K562 (cell line): Measurements from ENCODE around the gene HES3. TPM values are rescaled to one million over a fixed set of nuclear protein-coding genes. Genes with fewer than 3 reads are reported as not detected.
A peak's percentile ranks its signal among the peaks of the same experiment; 100 is the strongest.

Experiments
- ATAC-seq: fragments of 200-7000 bp; cut with Tn5 transposase; 3 replicates; pipeline ENCODE4 v1.9.1; 2020; ENCODE audit warnings: moderate library complexity
- BruUV-seq: library from RNA; stranded (reverse); fragments of 400-500 nt; replicated peaks from 2 replicates; lab custom pipeline; 2021; lab: Mats Ljungman, UMichigan
- CTCF ChIA-PET: fragments of 300-600 bp; formaldehyde crosslinking; extraction: SDS; loops from one replicate; lab custom pipeline; 2021; ENCODE audit warnings: low intra/inter-chr PET ratio; lab: Yijun Ruan, JAX
- POLR2A ChIA-PET: fragments of 300-600, 350-650 bp; sonication (Branson Sonifier 250); formaldehyde crosslinking; extraction: SDS; loops from one replicate; lab custom pipeline; 2021; ENCODE audit warnings: antibody characterized with exemption, inconsistent platforms; lab: Yijun Ruan, JAX
- DNase-seq, 4 experiments: peaks; one replicate each; pipeline versions ENCODE4 v3.0.0 to v3.0.0-alpha.2; 2011 to 2018; ENCODE audit warnings: low spot score in 3 of 4, mixed read lengths in 3 of 4; ENCODE audit errors: extremely low read depth in 1 of 4
- FAIRE-seq: peaks from 2 replicates; lab custom pipeline; 2011; peaks lifted over from hg19 to GRCh38; lab: Jason Lieb, UNC
- H2AFZ ChIP-seq: 2 replicates; pipeline ENCODE4 v1.6.0; 2011; ENCODE audit warnings: low read depth, low read length, control low read depth, inconsistent platforms
- H3K27ac ChIP-seq: fragments of 200-600 bp; 3 replicates; pipeline ENCODE4 v1.8.0; 2011; ENCODE audit warnings: low read depth, mild to moderate bottlenecking, control low read depth, inconsistent platforms, low read length, moderate library complexity, mixed read lengths; ENCODE audit errors: extremely low read depth
- H3K27me3 ChIP-seq, 2 experiments: fragments of 300-600 bp in 1 of 2; 2 replicates in 1 of 2; 3 replicates in 1 of 2; pipeline versions ENCODE4 v1.6.0 to v1.8.0; 2011; ENCODE audit warnings: inconsistent platforms in 2 of 2, low read length in 2 of 2, mild to moderate bottlenecking in 1 of 2, mixed read lengths in 1 of 2, moderate library complexity in 1 of 2; ENCODE audit not compliant: control insufficient read depth in 2 of 2, insufficient read depth in 2 of 2
- H3K36me3 ChIP-seq: fragments of 300-600 bp; 3 replicates; pipeline ENCODE4 v1.8.0; 2011; ENCODE audit warnings: mild to moderate bottlenecking, low read length, inconsistent platforms; ENCODE audit not compliant: control insufficient read depth, insufficient read depth
- H3K4me1 ChIP-seq, 2 experiments: fragments of 200-600 bp in 1 of 2; replicated peaks in 1 of 2; 2 replicates in 1 of 2; 3 replicates in 1 of 2; pipeline versions ENCODE4 v1.5.1 to v1.8.0; 2011; ENCODE audit warnings: inconsistent platforms in 2 of 2, low read length in 2 of 2, mild to moderate bottlenecking in 1 of 2, mixed read lengths in 1 of 2, moderate library complexity in 1 of 2; ENCODE audit not compliant: control insufficient read depth in 2 of 2, insufficient read depth in 2 of 2
- H3K4me2 ChIP-seq: 2 replicates; pipeline ENCODE4 v1.6.1; 2011; ENCODE audit warnings: low read length, control low read depth, inconsistent platforms, mixed read lengths; ENCODE audit not compliant: insufficient read depth
- H3K4me3 ChIP-seq: fragments of 200-600 bp; sonication (generic), shearing (Covaris generic); 2 replicates; pipeline ENCODE4 v1.5.1; 2016; ENCODE audit warnings: control low read depth, inconsistent platforms
- H3K79me2 ChIP-seq: fragments of 200-600 bp; 3 replicates; pipeline ENCODE4 v1.8.0; 2011; ENCODE audit warnings: low read length, inconsistent platforms; ENCODE audit not compliant: control insufficient read depth, insufficient read depth
- H3K9ac ChIP-seq, 2 experiments: 2 replicates each; pipeline versions ENCODE4 v1.6.0 to v1.6.1; 2011; ENCODE audit warnings: low read depth in 2 of 2, low read length in 2 of 2, control low read depth in 1 of 2, inconsistent platforms in 1 of 2, mild to moderate bottlenecking in 1 of 2, mixed read lengths in 1 of 2; ENCODE audit not compliant: insufficient read depth in 1 of 2
- H3K9me1 ChIP-seq: one replicate; pipeline ENCODE4 v1.6.0; 2011; ENCODE audit warnings: inconsistent platforms, mild to moderate bottlenecking, low read length, moderate library complexity; ENCODE audit not compliant: control insufficient read depth, insufficient read depth
- H3K9me3 ChIP-seq: replicated peaks from 2 replicates; pipeline ENCODE4 v1.5.1; 2011; ENCODE audit warnings: low read depth, low read length, inconsistent platforms; ENCODE audit not compliant: control insufficient read depth, insufficient read depth
- H4K20me1 ChIP-seq: replicated peaks from 2 replicates; pipeline ENCODE4 v1.6.1; 2011; ENCODE audit warnings: low read length, inconsistent platforms, mixed read lengths; ENCODE audit not compliant: control insufficient read depth, insufficient read depth
- CCNT2 ChIP-seq: IDR thresholded peaks from 2 replicates; pipeline ENCODE4 v1.6.1; 2011; ENCODE audit warnings: borderline replicate concordance, low read depth, mild to moderate bottlenecking, moderate library complexity, mixed read lengths, low read length; ENCODE audit not compliant: insufficient read length; ENCODE audit errors: extremely low read depth
- E2F5 ChIP-seq: sonication (generic); formaldehyde crosslinking; IDR thresholded peaks from 2 replicates; pipeline ENCODE4 v1.8.0; 2022; ENCODE audit warnings: mild to moderate bottlenecking, missing genetic modification reagents
- ESRRA ChIP-seq: fragments of 450-650 bp; IDR thresholded peaks from 2 replicates; pipeline ENCODE4 v1.6.1; 2014; ENCODE audit warnings: low read depth, mild to moderate bottlenecking, moderate library complexity, borderline replicate concordance
- FIP1L1 ChIP-seq: fragments of 200-400 bp; formaldehyde crosslinking; IDR thresholded peaks from 2 replicates; pipeline ENCODE4 v1.6.1; 2018; ENCODE audit warnings: mild to moderate bottlenecking, low read depth, low read length; ENCODE audit not compliant: poor library complexity, severe bottlenecking
- FOXK1 ChIP-seq: sonication (generic); formaldehyde crosslinking; IDR thresholded peaks from 2 replicates; pipeline ENCODE4 v1.8.0; 2022; ENCODE audit warnings: missing genetic modification reagents, mild to moderate bottlenecking, borderline replicate concordance
- HDGF ChIP-seq: fragments of 450-650 bp; IDR thresholded peaks from 2 replicates; pipeline ENCODE4 v1.6.1; 2016
- KAT8 ChIP-seq: fragments of 450-650 bp; IDR thresholded peaks from 2 replicates; pipeline ENCODE4 v1.6.1; 2016; ENCODE audit warnings: low read depth, mild to moderate bottlenecking
- KLF13 ChIP-seq: fragments of 450-650 bp; IDR thresholded peaks from 2 replicates; pipeline ENCODE4 v1.6.1; 2016; ENCODE audit warnings: missing genetic modification characterization, low read depth, mild to moderate bottlenecking, missing compliant biosample characterization, moderate library complexity, borderline replicate concordance
- NFE2 ChIP-seq: IDR thresholded peaks from 2 replicates; pipeline ENCODE4 v1.6.1; 2014; ENCODE audit warnings: antibody characterized with exemption, low read depth
- PHF8 ChIP-seq: fragments of 200-600 bp; sonication (generic); IDR thresholded peaks from 2 replicates; pipeline ENCODE4 v1.6.1; 2012; ENCODE audit warnings: mixed run types, mild to moderate bottlenecking, inconsistent platforms, low read length, moderate library complexity, borderline replicate concordance
- SMARCA4 ChIP-seq: fragments of 450-650 bp; IDR thresholded peaks from 2 replicates; pipeline ENCODE4 v1.6.1; 2016
- TCF3 ChIP-seq: sonication (generic); formaldehyde crosslinking; IDR thresholded peaks from 2 replicates; pipeline ENCODE4 v1.4.0; 2020; ENCODE audit warnings: mild to moderate bottlenecking, missing genetic modification reagents
- THAP12 ChIP-seq: fragments of 250-450 bp; sonication (Bioruptor Pico); IDR thresholded peaks from 2 replicates; pipeline ENCODE4 v1.9.0; 2021; ENCODE audit warnings: mild to moderate bottlenecking, inconsistent platforms
- ZNF398 ChIP-seq: fragments of 250-450 bp; sonication (Bioruptor Pico); IDR thresholded peaks from 2 replicates; pipeline ENCODE4 v1.8.0; 2021; ENCODE audit warnings: moderate library complexity, mild to moderate bottlenecking, inconsistent platforms
- ZNF696 ChIP-seq: fragments of 250-450 bp; sonication (Bioruptor Pico); conservative IDR thresholded peaks from 2 replicates; pipeline ENCODE4 v1.4.0; 2020; ENCODE audit warnings: mild to moderate bottlenecking, moderate library complexity
- ZNF79 ChIP-seq: fragments of 250-450 bp; sonication (Bioruptor Pico); IDR thresholded peaks from 2 replicates; pipeline ENCODE4 v1.4.0; 2020; ENCODE audit warnings: low read depth, mild to moderate bottlenecking, moderate library complexity
- WGBS: fragments of 100-300 bp; shearing (Covaris generic); methylation state at CpG from one replicate; pipeline ENCODE4 v1.1.6; 2016; ENCODE audit warnings: low coverage, mixed read lengths; ENCODE audit not compliant: insufficient coverage; ENCODE audit errors: missing lambda C conversion rate; 5-methylcytosine and 5-hydroxymethylcytosine counted together
- in situ Hi-C: fragments of 300-500 bp; cut with MboI; formaldehyde crosslinking; loops from 4 replicates; pipeline ENCODE4 v1.15.0; 2018; ENCODE audit warnings: inconsistent platforms, mixed read lengths
- intact Hi-C: fragments of 100-400 bp; cut with micrococcal nuclease; formaldehyde crosslinking; loops from 2 replicates; pipeline ENCODE4 v1.14.2; 2022
- polyA plus RNA-seq, 8 experiments: library from polyadenylated mRNA; depleted of rRNA in 4 of 8; stranded (reverse) in 5 of 8; unstranded in 3 of 8; fragments of >200 nt; fragmentation: Nextera tagmentation in 2 of 8; fragmentation: Illumina TruSeq in 1 of 8; extraction: Ambion mirVana in 2 of 8; extraction: Trizol in 1 of 8; gene quantifications; 2 replicates each; pipeline versions ENCODE4 v1.2.1 to v1.2.3, GENCODE V29; 2011 to 2014; ENCODE audit warnings: inconsistent platforms in 1 of 8, missing spikeins in 1 of 8
- total RNA-seq, 7 experiments: library from RNA; depleted of rRNA in 6 of 7; stranded (reverse); fragments of >200 nt in 6 of 7; fragmentation: Illumina TruSeq in 2 of 7; extraction: Trizol in 2 of 7; gene quantifications; 2 replicates each; pipeline versions ENCODE4 v1.2.1 to v1.2.3, GENCODE V29; 2011 to 2021; ENCODE audit warnings: low replicate concordance in 1 of 7

HES3 gene
- total and polyA plus RNA-seq, 9 of the 15 experiments (the other 6 are each of a cell fraction or from before 2014, with no cell fraction given): not detected

GRCh38 chr1:6257541-6258069 lies 13.6 kb downstream of the HES3 start (continued):
- no peak for TF ChIP-seq KLF13 (tag)
- TF ChIP-seq ZNF79 (CRISPR knock-in tag): no peak
- no peak for TF ChIP-seq FOXK1 (CRISPR knock-in tag)
- no peak for TF ChIP-seq ZNF696 (CRISPR knock-in tag)
- no peak for TF ChIP-seq CCNT2
- TF ChIP-seq, all 486 proteins: peak for 0

- Histone ChIP-seq H3K27ac (no peak overlapping the region), H3K36me3 (no peaks in the 10 kb centered on the region), H3K27me3 (peaks cover 8 to 28% of the 10 kb centered on the region in 2 experiments; a peak in 4 of 5 replicates), H3K4me2 (no peak overlapping the region), H3K79me2 (no peaks in the 10 kb centered on the region), H3K9ac (no peak overlapping the region), H3K9me1 (peaks cover 3% of the 10 kb centered on the region), H2AFZ (no peak overlapping the region), H3K4me3 (no peak overlapping the region), H3K4me1 (peaks cover 0 to 60% of the 10 kb centered on the region in 2 experiments; a peak in 3 of 5 replicates), H3K9me3 (no peaks in the 10 kb centered on the region), H4K20me1 (peaks cover 26% of the 10 kb centered on the region)
- in situ Hi-C loops (loop anchor here (25.0 kb wide), 1 partner anchor 954 kb away; no protein-coding TSS in a partner anchor), intact Hi-C loops (no loop called here)
- no TSS peak for BruUV-seq
- POLR2A ChIA-PET: interaction anchor here (0.8 kb wide), 1 partner anchor 82 kb away, joined by 3 read pairs; no protein-coding TSS in a partner anchor
- CTCF ChIA-PET: no interaction called here
- WGBS: 17% methylated on average over 10 of the region's 10 CpGs
- no peak for ATAC-seq
- peak in 1 of 4 experiments; percentile 41 for DNase-seq
- peak; percentile 32 for FAIRE-seq
- no peak for TF ChIP-seq KAT8
- no peak for TF ChIP-seq FIP1L1
- no peak for TF ChIP-seq PHF8
- no peak for TF ChIP-seq SMARCA4
- TF ChIP-seq TCF3 (CRISPR knock-in tag): no peak
- TF ChIP-seq ZNF398 (CRISPR knock-in tag): no peak
- no peak for TF ChIP-seq HDGF
- TF ChIP-seq E2F5 (CRISPR knock-in tag): no peak
- no peak for TF ChIP-seq THAP12 (CRISPR knock-in tag)
- no peak for TF ChIP-seq ESRRA
- no peak for TF ChIP-seq NFE2
Measured at GRCh38 chr1:6258675-6259074, 14.7 kb downstream of the HES3 start.
